H7 (cell line): ENCODE data around the gene CD22. TPM values are rescaled to one million over a fixed set of nuclear protein-coding genes. Genes with fewer than 3 reads are reported as not detected.

Source experiments
- DNase-seq: peaks from one replicate; pipeline ENCODE4 v3.0.0; 2012
- H3K27me3 ChIP-seq: 2 replicates; pipeline ENCODE4 v1.6.0; 2011; ENCODE audit warnings: mild to moderate bottlenecking, low read length; ENCODE audit not compliant: control insufficient read depth, insufficient read depth
- H3K36me3 ChIP-seq: replicated peaks from 2 replicates; pipeline ENCODE4 v1.5.1; 2011; ENCODE audit warnings: low read length; ENCODE audit not compliant: control insufficient read depth, insufficient read depth
- H3K4me3 ChIP-seq: 2 replicates; pipeline ENCODE4 v1.5.1; 2011; ENCODE audit warnings: low read depth, mild to moderate bottlenecking, control low read depth, low read length, moderate library complexity; ENCODE audit not compliant: insufficient read depth
- total RNA-seq: library from RNA; depleted of rRNA; stranded (reverse); fragments of >200 nt; shearing (Covaris generic); gene quantifications from 2 replicates; pipeline ENCODE4 v1.2.3, GENCODE V29; 2014; rRNA removed

CD22 gene
- total RNA-seq, 1 experiment from 2014 or later, result not detected

DNA sequence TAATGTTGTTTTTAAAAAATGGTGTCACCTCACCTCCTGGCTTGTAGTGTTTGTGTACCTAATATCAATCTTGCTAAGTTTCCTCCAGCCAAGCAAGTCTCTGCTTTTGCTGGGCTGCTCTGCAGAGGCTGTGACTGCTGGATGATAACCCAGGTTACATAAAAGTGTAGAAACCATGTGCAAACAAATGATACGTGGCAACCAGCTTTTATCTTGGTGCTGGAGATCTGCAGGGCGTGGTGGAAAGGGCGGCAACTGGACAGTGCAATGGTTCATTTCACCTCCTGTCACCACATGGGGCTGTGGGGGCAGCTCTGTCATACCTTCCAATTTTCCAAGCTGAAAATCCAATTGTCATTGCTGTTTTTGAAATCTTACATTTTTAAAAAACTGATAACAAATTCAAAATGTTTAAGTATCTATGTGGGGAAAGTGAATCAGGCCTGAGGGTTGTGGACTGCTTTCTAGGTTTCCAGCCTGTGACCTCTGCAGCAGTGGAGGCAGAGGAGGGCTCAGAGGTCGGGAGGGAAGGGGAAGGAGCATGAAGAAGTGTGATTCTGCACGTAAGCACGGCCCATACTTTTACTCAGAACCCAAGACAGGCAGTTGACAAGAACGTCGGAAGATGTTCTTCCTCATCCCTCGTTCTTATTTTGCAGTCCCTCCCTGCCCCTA is 51.6 kb downstream of the CD22 start:
- no peak for DNase-seq
- Histone ChIP-seq H3K36me3 (no peaks in the 10 kb centered on the region), H3K27me3 (no peaks in the 10 kb centered on the region), H3K4me3 (no peak overlapping the region)

DNA sequence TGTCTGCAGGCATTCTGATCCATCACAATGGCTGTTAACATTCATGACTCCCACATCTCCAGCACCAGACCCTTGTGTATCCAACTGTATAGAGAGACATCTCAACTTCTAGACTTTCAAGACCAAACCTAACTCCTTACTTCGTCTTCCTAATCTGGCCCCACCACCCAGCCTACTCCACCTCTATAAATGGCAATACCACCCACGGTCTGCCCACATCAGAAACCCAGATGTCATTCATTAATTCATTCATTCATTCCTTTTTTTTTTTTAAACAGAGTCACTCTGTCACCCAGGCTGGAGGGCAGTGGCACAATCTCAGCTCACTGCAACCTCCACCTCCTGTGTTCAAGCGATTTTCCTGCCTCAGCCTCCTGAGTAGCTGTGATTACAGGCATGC is 52.3 kb downstream of the CD22 start:
- DNase-seq, result no peak
- Histone ChIP-seq H3K4me3 (no peak overlapping the region), H3K27me3 (no peaks in the 10 kb centered on the region)

DNA sequence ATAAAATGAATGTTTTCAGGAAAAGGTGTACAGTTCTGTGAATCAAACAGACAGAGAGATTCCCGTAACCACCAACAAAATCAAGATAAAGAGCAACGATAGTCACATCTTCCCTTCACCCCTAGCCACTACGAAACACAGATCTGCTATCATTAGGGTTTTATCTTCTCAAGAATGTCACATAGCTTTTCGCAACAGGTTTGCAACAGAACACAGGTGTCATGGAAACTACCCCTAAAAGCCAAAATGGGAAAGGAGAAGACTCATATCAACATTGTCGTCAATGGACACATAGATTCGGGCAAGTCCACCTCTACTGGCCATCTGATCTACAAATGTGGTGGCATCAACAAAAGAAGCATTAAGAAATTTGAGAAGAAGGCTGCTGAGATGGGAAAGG is 52.9 kb downstream of the CD22 start:
- no peak for DNase-seq

More for the DNA sequence above, 52.3 kb downstream of the CD22 start:
- H3K36me3 ChIP-seq, result no peaks in the 10 kb centered on the region

DNA sequence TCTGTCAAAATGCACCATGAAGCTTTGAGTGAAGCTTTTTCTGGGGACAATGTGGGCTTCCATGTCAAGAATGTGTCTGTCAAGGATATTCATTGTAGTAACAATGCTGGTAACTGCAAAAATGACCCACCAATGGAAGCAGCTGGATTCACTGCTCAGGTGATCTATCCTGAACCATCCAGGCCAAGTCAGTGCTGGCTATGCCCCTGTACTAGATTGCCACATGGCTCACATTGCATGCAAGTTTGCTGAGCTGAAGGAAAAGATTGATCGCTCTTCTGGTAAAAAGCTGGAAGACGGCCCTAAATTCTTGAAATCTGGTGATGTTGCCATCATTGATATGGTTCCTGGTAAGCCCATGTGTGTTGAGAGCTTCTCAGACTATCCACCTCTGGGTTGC is 54.5 kb downstream of the CD22 start:
- Histone ChIP-seq H3K27me3 (no peaks in the 10 kb centered on the region), H3K36me3 (no peaks in the 10 kb centered on the region), H3K4me3 (no peak overlapping the region)
- DNase-seq, result no peak

More for the DNA sequence above, 52.9 kb downstream of the CD22 start:
- Histone ChIP-seq H3K36me3 (no peaks in the 10 kb centered on the region), H3K27me3 (no peaks in the 10 kb centered on the region), H3K4me3 (no peak overlapping the region)

DNA sequence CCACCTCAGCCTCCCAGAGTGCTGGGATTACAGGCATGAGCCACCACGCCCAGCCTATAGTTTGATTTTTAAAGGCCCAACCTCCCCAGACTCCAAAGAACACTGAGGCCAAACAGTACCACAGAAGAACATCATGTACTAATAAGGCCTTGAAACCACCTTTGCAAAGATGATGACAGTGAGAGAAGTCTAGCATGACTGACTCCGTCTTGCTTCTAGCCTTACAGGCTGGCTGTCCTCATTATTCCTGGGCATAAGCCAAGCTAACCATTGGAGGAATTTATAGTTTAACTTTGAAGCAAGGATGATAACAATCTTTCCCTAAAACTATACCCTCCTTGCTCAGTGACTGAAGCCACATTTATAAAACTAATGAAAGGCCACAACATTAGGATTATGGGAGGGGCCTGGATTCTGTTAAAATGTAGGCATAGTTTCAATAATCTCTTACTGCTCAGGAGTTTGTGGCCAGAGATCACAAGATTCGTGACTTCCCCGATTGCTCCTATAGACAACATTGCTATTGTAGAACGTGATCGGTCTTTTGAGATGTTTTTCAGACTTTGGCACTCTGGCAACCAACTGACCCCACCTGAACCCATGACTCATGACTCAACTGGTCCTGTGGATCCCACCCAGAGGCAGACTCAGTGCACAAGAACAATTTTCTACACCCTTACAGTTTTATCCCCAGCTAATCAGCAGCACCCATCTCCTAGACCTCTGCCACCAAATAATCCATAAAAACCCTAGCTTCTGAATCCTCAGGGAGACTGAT is 59.5 kb downstream of the CD22 start:
- no peaks in the 10 kb centered on the region for H3K27me3 ChIP-seq
- H3K4me3 ChIP-seq, result no peak overlapping the region
- no peaks in the 10 kb centered on the region for H3K36me3 ChIP-seq
- no peak for DNase-seq

DNA sequence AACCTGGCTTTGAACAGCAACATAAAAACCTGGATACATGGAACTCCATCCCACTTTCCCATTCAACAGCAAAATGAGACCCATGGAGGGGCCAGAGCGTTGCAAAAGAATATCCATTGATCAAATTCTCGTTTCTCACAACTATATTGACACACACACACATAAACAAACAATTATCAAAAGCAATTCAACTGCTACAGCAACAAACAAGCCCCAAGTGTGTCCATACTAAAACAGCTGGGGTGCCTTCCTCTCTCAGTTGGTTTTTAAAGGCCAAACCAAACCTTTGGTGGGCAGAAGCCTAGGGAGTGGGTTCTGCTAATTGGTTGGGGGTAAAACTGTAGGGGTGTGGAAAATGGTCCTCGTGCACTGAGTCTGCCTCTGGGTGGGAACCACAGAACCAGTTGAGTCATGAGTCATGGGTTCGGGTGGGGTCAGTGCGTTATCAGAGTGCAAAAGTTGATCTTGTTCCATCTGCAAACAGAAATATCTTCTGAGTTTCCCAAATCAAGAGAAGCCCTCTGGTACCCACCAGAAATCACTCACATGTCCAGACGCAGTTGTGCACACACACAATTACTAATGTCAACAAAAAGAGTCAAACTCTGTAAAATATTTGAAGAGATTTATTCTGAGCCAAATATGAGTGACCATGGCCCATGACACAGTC is 60.3 kb downstream of the CD22 start:
- Histone ChIP-seq H3K4me3 (no peak overlapping the region), H3K36me3 (no peaks in the 10 kb centered on the region), H3K27me3 (no peaks in the 10 kb centered on the region)
- DNase-seq, result no peak

DNA sequence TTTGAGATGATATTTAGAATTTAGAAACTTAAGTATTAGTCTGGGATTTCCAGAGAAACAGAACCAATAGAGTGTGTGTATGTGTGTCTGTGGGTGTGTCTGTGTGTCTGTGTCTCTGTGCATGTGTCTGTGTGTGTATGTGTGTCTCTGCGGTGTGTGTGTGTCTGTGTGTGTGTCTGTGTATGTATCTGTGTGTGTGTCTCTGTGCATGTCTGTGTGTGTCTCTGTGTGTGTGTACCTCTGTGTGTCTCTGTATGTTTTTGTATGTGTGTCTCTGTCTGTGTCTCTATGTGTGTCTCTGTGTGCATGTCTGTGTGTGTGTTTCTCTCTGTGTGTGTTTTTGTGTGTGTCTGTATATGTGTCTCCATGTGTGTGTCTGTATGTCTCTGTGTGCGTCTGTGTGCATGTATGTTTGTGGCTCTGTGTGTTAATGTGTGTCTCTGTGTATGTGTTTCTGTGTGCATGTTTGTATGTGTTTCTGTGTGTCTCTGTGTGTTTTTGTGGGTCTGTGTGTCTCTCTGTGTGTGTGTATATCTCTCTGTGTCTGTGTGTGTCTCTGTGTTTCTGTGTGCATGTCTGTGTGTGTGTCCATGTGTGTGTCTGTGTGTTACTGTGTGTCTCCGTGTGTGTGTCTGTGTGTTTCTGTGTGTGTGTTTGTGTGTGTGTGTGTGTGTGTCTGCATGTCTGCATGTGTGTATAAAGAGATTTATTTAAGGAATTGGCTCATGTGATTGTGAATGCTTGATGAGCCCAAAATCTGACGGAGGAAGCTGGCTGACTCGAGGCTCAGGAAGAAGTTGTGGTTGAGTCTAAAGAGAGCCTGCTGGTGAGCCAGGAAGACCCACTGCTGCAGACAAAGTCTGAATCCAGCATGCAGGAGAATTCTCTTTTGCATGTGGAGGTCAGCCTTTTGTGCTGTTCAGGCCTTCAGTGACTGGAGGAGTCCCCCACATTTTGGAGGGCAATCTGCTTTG is 64.0 kb downstream of the CD22 start:
- Histone ChIP-seq H3K4me3 (no peak overlapping the region), H3K27me3 (no peaks in the 10 kb centered on the region), H3K36me3 (no peaks in the 10 kb centered on the region)
- DNase-seq, result no peak

DNA sequence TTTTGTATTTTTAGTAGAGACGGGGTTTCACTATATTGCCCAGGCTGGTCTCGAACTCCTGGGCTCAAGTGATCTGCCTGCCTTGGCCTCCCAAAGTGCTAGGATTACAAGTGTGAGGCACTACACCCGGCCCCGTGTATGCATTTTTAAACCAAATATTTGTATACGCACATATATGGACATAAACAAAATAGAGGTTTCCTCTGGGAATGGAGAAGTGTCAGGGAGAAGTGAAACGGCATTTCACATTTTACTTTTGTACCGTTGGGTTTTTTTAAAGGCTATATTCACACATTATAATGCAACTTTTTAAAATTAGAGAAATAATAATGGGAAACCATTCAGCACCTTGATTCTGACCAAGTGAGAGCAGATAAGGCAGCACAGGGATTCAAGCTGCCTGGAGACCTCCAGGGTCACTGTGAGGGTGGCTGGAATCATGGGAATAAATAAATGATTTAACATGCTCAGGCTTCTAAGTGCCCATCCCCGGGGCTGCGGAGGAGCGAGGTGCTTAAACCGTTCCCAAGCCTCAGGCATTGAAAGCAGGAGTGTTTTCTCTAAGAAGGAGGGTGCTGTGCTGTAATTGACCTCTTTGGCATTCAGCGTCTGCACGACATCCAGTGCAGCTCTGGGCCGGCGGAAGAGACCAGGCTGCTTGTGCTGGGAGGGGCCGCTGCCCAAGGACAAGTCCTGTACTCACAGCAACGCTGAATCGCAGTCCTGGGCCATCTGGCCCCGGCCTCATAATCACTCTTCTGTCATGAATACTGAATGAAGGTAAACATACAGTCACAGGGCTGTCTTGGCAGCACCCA is 66.6 kb downstream of the CD22 start:
- no peaks in the 10 kb centered on the region for H3K36me3 ChIP-seq
- no peaks in the 10 kb centered on the region for H3K27me3 ChIP-seq
- no peak for DNase-seq
- H3K4me3 ChIP-seq, result no peak overlapping the region

DNA sequence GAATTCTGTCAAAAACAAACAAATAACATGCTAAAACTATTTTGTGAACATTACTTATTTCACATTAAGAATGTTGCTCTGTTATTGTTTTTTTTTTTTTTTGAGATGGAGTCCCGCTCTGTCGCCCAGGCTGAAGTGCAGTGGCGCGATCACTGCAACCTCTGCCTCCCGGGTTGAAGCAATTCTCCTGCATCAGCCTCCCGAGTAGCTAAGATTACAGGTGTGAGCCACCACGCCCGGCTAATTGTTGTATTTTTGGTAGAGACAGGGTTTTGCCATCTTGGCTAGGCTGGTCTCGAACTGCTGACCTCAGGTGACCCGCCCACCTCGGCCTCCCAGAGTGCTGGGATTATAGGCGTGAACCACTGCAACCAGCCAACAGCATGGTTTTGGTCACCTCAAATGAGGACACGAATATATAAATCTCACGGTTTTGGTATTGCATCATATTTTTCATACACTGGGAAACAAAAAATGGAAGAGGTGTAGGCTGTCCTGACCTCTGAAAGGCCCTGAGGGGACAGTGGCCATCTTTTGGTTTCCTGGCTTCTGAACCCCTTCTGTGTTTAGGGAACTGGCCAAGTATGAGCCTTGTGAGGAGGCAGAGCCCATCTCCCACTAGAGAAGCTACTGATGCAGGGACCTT is 67.4 kb downstream of the CD22 start:
- Histone ChIP-seq H3K27me3 (no peaks in the 10 kb centered on the region), H3K4me3 (no peak overlapping the region), H3K36me3 (no peaks in the 10 kb centered on the region)
- DNase-seq, result no peak

Other genes with a start within 250 kb of the CD22 start
- not detected in 2 replicates for gene FXYD3, start 213.4 kb upstream of the CD22 start, total RNA-seq
- gene LGI4, start 194.1 kb upstream of the CD22 start, total RNA-seq, result 2.9 and 10.4 TPM in 2 replicates
- 5.0 and 6.1 TPM in 2 replicates for gene FXYD1, start 190.4 kb upstream of the CD22 start, total RNA-seq
- gene FXYD7, start 185.9 kb upstream of the CD22 start, total RNA-seq, result 1.3 and 1.8 TPM in 2 replicates
- gene FXYD5, start 174.5 kb upstream of the CD22 start, total RNA-seq, result 101 and 115 TPM in 2 replicates
- not detected in 2 replicates for gene FAM187B, start 100.4 kb upstream of the CD22 start, total RNA-seq
- 128 and 134 TPM in 2 replicates for gene LSR, start 80.2 kb upstream of the CD22 start, total RNA-seq
- gene USF2, start 60.2 kb upstream of the CD22 start, total RNA-seq, result 79.3 and 91.7 TPM in 2 replicates
- not detected in 2 replicates for gene HAMP, start 46.7 kb upstream of the CD22 start, total RNA-seq
- 0.10 TPM in 1 of 2 replicates, not detected in the other for gene MAG, start 37.0 kb upstream of the CD22 start, total RNA-seq
- gene FFAR1, start 18.7 kb downstream of the CD22 start, total RNA-seq, result not detected in 2 replicates
- gene FFAR3, start 29.3 kb downstream of the CD22 start, total RNA-seq, result not detected in 2 replicates
- gene GPR42, start 41.9 kb downstream of the CD22 start, total RNA-seq, result not detected in 2 replicates
- gene FFAR2, start 119.1 kb downstream of the CD22 start, total RNA-seq, result not detected in 2 replicates
- gene KRTDAP, start 161.3 kb downstream of the CD22 start, total RNA-seq, result 0.44 and 0.52 TPM in 2 replicates
- 179 and 182 TPM in 2 replicates for gene DMKN, start 184.5 kb downstream of the CD22 start, total RNA-seq
- not detected in 2 replicates for gene SBSN, start 199.1 kb downstream of the CD22 start, total RNA-seq
- 0.07 TPM in 1 of 2 replicates, not detected in the other for gene GAPDHS, start 204.3 kb downstream of the CD22 start, total RNA-seq
- 208 and 225 TPM in 2 replicates for gene TMEM147, start 216.4 kb downstream of the CD22 start, total RNA-seq
- gene ATP4A, start 234.5 kb downstream of the CD22 start, total RNA-seq, result 0.21 TPM in 1 of 2 replicates, not detected in the other